ENCODE results near the gene CGB1. TPM values are rescaled to one million over a fixed set of nuclear protein-coding genes. Genes with fewer than 3 reads are reported as not detected.
A peak's percentile ranks its signal among the peaks of the same experiment; 100 is the strongest.

The CGB1 gene
- total and polyA plus RNA-seq, 2 of the 8 experiments (the other 6 are each of a cell fraction or from before 2014, with no cell fraction given) = not detected

GRCh38 chr19:49073514-49074378 lies 37.1 kb upstream of the CGB1 start:
- Histone ChIP-seq H4K8ac (ENCODE audit: extremely low read depth, insufficient read depth, low read length) (no peak overlapping the region; the same call in 1 of the 2 replicates), H2AFZ (ENCODE audit: low read length) (no peak overlapping the region), H3K56ac (replicated peaks; ENCODE audit: insufficient read length, low read depth, low read length) (no peak overlapping the region), H2BK120ac (replicated peaks; ENCODE audit: low read depth, low read length) (no peak overlapping the region), H2AK5ac (ENCODE audit: low read depth, low read length) (no peak overlapping the region), H2BK12ac (ENCODE audit: low read depth, low read length) (no peak overlapping the region), H3K36me3 (ENCODE audit: control insufficient read depth in 2 of 4, insufficient read depth in 4 of 4, low read length in 3 of 4) (peaks cover 0 to 4% (median 0%) of the 10 kb centered on the region in 4 experiments; a peak in 1 of 8 replicates), H2BK15ac (ENCODE audit: low read length) (no peak overlapping the region), H3K18ac (ENCODE audit: extremely low read depth, low read length) (no peak overlapping the region), H3K4me1 (replicated peaks in 1 of 4; ENCODE audit: control insufficient read depth in 3 of 4, insufficient read depth in 4 of 4, low read length in 3 of 4) (peaks cover 0 to 2% (median 0%) of the 10 kb centered on the region in 4 experiments; a peak in 2 of 7 replicates), H3K27me3 (replicated peaks in 1 of 4; ENCODE audit: control insufficient read depth in 3 of 4, extremely low read depth in 1 of 4, insufficient read depth in 3 of 4, low read length in 3 of 4) (peaks cover 26 to 49% (median 47%) of the 10 kb centered on the region in 4 experiments), H3K23ac (ENCODE audit: insufficient read length) (no peak overlapping the region), H3K79me1 (ENCODE audit: low read depth, low read length) (no peaks in the 10 kb centered on the region), H2BK20ac (ENCODE audit: low read length) (no peak overlapping the region), H4K20me1 (replicated peaks in 1 of 2; ENCODE audit: control insufficient read depth in 1 of 2, insufficient read depth in 2 of 2, low read length in 2 of 2) (no peaks in the 10 kb centered on the region), H3K4ac (replicated peaks; ENCODE audit: insufficient read length, low read depth, low read length) (no peak overlapping the region), H3K23me2 (ENCODE audit: low read depth, low read length) (no peaks in the 10 kb centered on the region; the same call in 1 of the 2 replicates), H3K9ac (replicated peaks in 1 of 4; ENCODE audit: extremely low read depth in 1 of 4, low read depth in 3 of 4, low read length in 3 of 4) (no peak overlapping the region), H3K14ac (ENCODE audit: insufficient read length) (no peak overlapping the region), H3K79me2 (ENCODE audit: control insufficient read depth in 1 of 2, insufficient read depth in 2 of 2, low read length in 2 of 2) (no peaks in the 10 kb centered on the region), H4K91ac (replicated peaks; ENCODE audit: insufficient read length, low read length) (no peak overlapping the region), H3K4me2 (ENCODE audit: insufficient read depth in 1 of 2, low read depth in 2 of 2, low read length in 2 of 2) (no peak overlapping the region; a peak in 1 of 4 replicates), H3K9me3 (ENCODE audit: insufficient read depth in 2 of 2, low read depth in 1 of 2, low read length in 1 of 2) (peaks cover 0 to 5% of the 10 kb centered on the region in 2 experiments; a peak in 1 of 4 replicates), H2BK5ac (ENCODE audit: low read depth, low read length) (no peak overlapping the region), H3K27ac (ENCODE audit: low read depth, low read length) (no peak overlapping the region), H3K4me3 (ENCODE audit: extremely low read depth in 1 of 4, insufficient read depth in 2 of 4, low read depth in 3 of 4, low read length in 4 of 4) (no peak overlapping the region), H4K5ac (ENCODE audit: insufficient read length, low read depth, low read length) (no peak overlapping the region)
- DNase-seq (ENCODE audit: low read depth in 1 of 2, low spot score in 2 of 2) (peak in 1 of 2 experiments; percentile 60), FAIRE-seq (no peak)
- POLR2A ChIA-PET (ENCODE audit: partially characterized antibody) = interaction anchor here (0.7 to 1.5 kb wide), 5 partner anchors 13 to 140 kb away, joined by 3 to 8 read pairs (median 3); no protein-coding TSS in a partner anchor
- CTCF ChIA-PET (ENCODE audit: partially characterized antibody) = interaction anchor here (0.6 to 3.8 kb wide), 25 partner anchors 8 to 152 kb away, joined by 3 to 26 read pairs (median 5); partner anchors contain the start of genes CGB7, NTF4 and RUVBL2
- 76% methylated on average over 23 of the region's 23 CpGs; no CpG with 5 or more reads in 1 of the 2 experiments for WGBS, 2 experiments (ENCODE audit: extremely low coverage in 1 of 2, insufficient coverage in 1 of 2, insufficient read length in 1 of 2, insufficient replicate concordance in 2 of 2, low coverage in 1 of 2, low lambda C conversion rate in 2 of 2, missing lambda C conversion rate in 1 of 2)
- TF ChIP-seq RXRA (IDR thresholded peaks at IDR 0.05; ENCODE audit: insufficient read depth, low read depth, low read length) (no peak), RAD21 (IDR thresholded peaks at IDR 0.05 in 1 of 2, conservative IDR thresholded peaks at IDR 0.05 in 1 of 2; ENCODE audit: low read depth in 2 of 2, low read length in 2 of 2) (peak; percentile 40 to 43), BACH1 (IDR thresholded peaks at IDR 0.05; ENCODE audit: low read length) (0 out of 2 replicates have a peak, but pooled peaks have one; percentile 27)

Data from H1 (cell line).